NCI-H82 (cell line): Measurements from ENCODE around the gene MYO5A.
"Not testable (repeated sequence)": the region's sequence is repeated elsewhere in the genome, so short reads cannot be mapped to it uniquely, and the experiment has no call there.

Experiments used
- DNase-seq: peaks from one replicate; lab custom pipeline; 2025; lab: John Stamatoyannopoulos, UW

MYO5A gene

GRCh38 chr15:52540374-52541012 is 11.8 kb upstream of the MYO5A start:
- no peak for DNase-seq

GRCh38 chr15:52537459-52537858 is 8.8 kb upstream of the MYO5A start:
- DNase-seq, result no peak

GRCh38 chr15:52532427-52532826 is 3.7 kb upstream of the MYO5A start:
- no peak for DNase-seq

GRCh38 chr15:52529940-52530339 is 1.3 kb upstream of the MYO5A start:
- no peak for DNase-seq

GRCh38 chr15:52529341-52529924 is 753 bp upstream of the MYO5A start:
- DNase-seq, result peak; percentile 51

- DNase-seq, result peak; percentile 65
These were observed 643 bp downstream of the MYO5A start for GRCh38 chr15:52527911-52528563.

GRCh38 chr15:52527196-52527910 is 1.3 kb downstream of the MYO5A start:
- DNase-seq, result no peak

- DNase-seq, result no peak
These were observed 4.2 kb downstream of the MYO5A start for GRCh38 chr15:52524223-52525136.

GRCh38 chr15:52523647-52524046 is 5.0 kb downstream of the MYO5A start:
- no peak for DNase-seq

- DNase-seq, result no peak
These were observed 5.5 kb downstream of the MYO5A start for GRCh38 chr15:52523192-52523591.

- DNase-seq, result no peak
These were observed 7.0 kb downstream of the MYO5A start for GRCh38 chr15:52521682-52522081.

GRCh38 chr15:52520421-52520820 is 8.3 kb downstream of the MYO5A start:
- no peak for DNase-seq

- DNase-seq, result no peak
These were observed 10.0 kb downstream of the MYO5A start for GRCh38 chr15:52518487-52519371.

GRCh38 chr15:52517014-52517413 is 11.7 kb downstream of the MYO5A start:
- DNase-seq, result no peak

- DNase-seq, result no peak
These were observed 13.3 kb downstream of the MYO5A start for GRCh38 chr15:52515343-52515742.

GRCh38 chr15:52514482-52514881 is 14.2 kb downstream of the MYO5A start:
- DNase-seq, result no peak

- not testable (repeated sequence) for DNase-seq
These were observed 15.8 kb downstream of the MYO5A start for GRCh38 chr15:52512869-52513268.

GRCh38 chr15:52511084-52511483 is 17.6 kb downstream of the MYO5A start:
- DNase-seq, result no peak

- peak; percentile 63 for DNase-seq
These were observed 19.0 kb downstream of the MYO5A start for GRCh38 chr15:52509500-52510245.

GRCh38 chr15:52506549-52506948 is 22.1 kb downstream of the MYO5A start:
- no peak for DNase-seq
